NCI-H1092 treated with DMSO at 0.1 percent for 48 hours (cell line): ENCODE measurements around the gene POGLUT2.

Experiments
- DNase-seq: peaks from one replicate; lab custom pipeline; 2025; lab: John Stamatoyannopoulos, UW

Gene POGLUT2

DNA sequence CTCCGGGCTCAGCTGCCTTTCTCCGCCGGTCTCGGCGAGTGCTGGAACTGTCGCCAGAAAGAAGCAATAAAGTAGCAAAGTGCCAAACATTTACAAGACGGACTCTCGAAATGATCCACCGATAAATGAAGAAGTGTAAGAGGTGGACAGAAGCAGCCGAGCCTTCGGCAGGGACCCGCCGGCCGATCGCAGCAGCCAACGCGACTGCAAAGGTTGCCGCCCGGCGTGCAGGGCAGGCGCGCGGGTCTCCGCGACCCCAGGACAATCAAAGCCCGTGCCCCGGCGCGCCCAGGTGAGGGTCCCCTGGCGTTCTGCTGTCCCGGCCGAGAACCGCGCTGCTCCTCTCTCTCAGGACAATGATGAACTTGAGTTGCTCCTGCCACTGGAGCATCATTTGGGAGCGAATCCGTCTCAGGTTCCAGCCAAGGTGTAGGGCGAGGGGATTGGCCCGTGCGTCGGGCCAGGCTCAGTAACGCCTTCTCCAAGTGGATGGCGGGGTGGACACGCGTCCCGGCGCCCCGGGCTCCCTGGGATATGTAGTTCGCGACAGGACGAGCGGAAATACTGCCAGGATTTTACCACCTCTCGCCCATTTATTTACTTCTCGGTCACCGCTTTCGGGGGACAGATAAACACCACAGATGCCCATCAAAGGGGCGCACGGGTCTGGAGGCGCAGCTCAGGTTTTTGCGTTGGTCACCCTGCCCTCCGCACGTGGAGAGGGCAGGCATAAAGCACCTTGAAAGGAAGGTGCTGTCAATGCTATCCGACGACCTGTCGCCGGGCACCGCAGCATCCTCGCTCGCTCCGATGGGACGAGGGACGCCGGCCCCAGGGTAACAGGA, at the start of gene POGLUT2, which contains the start of gene BIVM:
POGLUT2 (minus strand) TSS at position 396 of the 845 bp plus-strand sequence; CDS start at position 90, 306 bp downstream.
BIVM (plus strand) TSS at position 539 of the 845 bp plus-strand sequence. CDS start 8,149 bp downstream, outside the sequence.
- DNase-seq, result peak; percentile 93

DNA sequence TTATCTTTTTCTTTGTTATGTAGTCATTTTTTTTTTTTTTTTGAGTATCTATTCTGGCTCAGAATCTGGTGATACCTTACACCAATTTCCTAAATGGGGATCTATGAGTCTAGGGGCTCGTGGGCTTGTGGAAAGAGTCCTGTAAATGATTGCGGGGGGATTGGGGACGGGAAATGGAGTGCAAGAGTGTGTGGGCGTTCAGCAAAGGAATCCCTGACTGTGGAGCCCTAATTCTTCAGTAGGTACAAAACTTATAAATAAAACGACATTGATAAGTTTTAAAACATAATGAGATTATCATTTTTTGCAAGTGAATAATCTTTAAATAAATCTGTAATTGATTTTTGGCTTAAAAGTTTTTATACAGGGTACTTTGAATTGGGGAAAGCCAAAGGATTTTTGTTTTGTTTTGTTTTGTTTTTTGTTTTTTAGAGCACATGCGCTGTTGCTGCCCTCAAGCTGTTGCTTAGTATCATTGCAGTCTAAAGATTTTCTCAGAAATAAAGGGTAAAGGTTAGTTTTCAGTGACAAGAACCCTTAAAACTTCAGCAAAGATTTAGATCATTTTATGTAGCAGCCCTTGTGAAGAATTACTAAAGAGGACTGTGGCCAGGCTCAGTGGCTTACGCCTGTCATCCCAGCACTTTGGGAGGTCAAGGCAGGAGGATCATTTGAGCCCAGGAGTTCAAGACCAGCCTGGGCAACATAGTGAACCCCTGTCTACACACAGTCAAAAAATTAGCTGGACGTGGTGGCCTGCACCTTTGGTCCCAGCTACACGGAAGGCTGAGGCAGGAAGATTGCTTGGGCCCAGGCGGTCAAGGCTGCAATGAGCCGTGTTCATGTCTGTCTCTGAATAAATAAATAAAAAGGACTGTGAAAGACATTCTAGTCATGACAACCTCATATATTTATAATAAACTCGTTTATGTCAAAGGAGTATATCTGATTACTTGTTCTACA, 48.8 kb upstream of the POGLUT2 start:
- peak; percentile 31 for DNase-seq

DNA sequence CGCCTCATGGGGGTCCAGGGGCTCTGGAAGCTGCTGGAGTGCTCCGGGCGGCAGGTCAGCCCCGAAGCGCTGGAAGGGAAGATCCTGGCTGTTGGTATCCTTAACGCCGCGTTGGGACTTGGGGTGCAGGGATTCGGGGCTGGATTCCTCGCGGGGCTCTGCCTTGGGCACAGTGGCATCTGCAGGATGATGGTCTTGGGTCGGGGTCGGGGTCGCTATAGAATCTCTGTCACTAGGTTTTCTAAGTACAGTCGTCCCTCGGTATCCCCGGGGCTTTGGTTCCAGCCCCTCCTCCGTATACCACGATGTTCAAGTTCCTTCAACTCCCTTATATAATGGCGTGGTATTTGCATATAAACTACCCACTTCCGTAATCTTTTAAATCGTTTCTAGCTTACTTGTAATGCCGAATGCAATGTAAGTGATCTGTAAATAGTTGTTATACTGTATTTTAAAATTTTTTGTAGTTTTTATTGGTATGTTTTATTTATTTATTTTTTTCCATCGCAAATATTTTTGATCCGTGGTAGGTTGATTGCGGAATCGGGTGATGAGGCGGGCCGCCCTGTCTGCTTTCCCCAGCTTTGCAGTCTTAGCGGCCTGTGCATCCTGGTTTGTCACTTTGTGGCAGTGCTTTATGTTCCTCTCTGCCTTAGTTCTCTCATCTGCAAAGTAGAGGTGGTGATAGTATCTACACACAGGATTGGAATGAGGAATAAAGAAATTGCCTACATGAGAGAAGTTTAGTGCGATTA, 47.7 kb upstream of the POGLUT2 start:
- DNase-seq, result peak; percentile 43

DNA sequence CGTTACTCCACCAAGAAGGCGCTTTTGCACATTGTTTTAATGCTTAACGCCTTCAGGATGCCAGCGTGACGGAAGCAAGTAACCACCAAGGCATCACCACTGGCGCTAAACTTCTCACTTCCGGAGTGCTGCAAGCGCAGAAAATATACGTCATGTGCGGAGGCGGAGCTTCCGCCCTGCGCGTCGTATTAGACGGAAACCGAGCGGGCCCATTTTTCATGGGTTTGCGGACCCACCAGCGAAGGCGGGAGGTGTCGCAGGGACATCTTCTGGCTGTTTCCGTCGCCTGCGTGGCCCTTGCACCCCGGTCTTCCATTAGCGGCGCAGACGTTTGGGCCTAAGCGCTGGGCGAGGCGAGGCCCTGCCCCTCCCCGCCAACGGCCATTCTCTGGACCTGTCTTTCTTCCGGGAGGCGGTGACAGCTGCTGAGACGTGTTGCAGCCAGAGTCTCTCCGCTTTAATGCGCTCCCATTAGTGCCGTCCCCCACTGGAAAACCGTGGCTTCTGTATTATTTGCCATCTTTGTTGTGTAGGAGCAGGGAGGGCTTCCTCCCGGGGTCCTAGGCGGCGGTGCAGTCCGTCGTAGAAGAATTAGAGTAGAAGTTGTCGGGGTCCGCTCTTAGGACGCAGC, 47.0 kb upstream of the POGLUT2 start, which contains the start of gene ERCC5:
ERCC5 (plus strand) TSS at position 403 of the 631 bp plus-strand sequence. CDS start 235 bp downstream, outside the sequence.
- DNase-seq, result peak; percentile 95

DNA sequence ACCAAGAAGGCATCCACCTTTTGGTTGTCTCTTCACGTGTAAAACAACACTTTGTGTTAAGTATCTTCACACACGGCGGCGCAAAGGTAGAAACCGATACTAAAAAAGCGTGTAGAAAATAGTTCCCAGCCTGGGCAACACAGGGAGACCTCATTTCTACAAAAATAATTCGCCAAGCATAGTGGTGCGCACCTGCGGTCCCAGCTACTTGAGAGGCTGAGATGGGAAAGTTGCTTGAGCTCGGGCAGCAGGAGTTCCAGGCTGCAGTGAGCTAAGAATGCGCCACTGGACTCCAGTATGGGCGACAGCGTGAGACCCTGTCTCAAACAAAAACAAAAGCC, 46.5 kb upstream of the POGLUT2 start:
- no peak for DNase-seq

DNA sequence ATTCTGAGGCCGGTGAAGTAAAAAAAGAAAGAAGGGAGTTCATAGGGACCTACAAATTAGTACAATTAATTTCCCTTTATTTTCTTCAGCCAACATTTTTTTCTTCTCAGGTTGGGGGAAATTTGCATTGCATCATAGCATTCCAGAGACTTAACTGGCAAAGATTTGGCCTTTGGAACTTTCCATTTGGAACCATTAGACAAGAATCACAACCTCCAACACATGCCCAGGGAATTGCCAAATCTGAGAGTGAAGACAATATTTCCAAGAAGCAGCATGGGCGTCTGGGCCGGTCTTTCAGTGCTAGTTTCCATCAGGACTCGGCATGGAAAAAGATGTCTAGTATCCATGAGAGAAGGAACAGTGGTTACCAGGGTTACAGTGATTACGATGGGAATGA, 40.7 kb upstream of the POGLUT2 start:
- no peak for DNase-seq

DNA sequence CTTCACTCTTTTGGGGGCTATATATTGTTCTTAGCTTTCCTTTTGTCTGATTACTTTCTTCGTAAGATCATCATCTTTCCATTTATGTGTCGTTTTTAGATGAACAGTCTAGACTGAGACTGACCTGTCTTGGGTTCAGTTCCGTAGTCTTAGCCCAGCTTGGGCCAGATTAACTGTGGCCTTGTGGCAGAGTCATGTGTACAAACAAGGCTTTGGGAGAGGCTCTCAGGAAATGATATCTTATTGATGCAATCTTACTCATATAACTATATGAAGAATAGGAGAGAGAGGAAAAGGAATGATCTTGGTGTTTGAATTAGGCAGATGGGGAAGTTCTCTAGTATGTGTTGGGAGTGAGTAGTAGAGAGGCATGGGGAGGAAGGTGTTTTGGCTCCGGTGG, 40.2 kb upstream of the POGLUT2 start:
- no peak for DNase-seq

DNA sequence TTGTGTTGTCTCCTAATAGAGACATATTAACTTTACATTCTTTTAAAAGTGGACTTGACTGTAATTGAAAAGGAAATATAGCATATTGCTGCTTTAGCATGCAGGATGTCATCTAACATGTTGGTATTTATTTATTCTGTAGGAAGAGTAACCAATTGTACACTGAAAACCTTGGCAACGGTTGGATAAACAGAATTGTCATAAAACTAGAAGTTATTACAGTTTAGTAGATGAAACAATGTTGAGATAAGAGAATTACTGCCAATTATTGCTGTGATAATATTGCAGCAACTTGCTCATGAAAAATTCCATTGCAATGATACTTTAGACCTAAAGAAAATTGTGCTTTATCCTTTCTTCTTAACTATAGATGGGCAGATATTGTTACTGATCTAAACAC, 39.5 kb upstream of the POGLUT2 start:
- no peak for DNase-seq

DNA sequence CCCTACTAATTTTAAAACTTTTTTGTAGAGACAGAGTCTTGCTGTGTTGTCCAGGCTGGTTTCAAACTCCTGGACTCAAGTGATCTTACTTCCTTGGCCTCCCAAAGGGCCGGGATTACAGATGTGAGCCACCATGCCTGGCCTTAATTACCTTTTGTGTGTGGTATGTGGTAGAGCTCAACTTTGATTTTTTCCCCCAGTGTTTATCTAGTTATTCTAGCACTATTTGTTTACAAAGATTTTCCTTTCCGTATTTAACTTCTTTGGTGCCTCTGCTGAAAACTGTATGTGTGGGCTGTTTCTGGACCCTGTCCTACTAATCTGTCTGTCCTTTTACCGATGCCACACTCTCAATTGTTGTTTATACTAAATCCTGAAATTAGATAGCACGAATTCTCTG, 37.7 kb upstream of the POGLUT2 start:
- no peak for DNase-seq

DNA sequence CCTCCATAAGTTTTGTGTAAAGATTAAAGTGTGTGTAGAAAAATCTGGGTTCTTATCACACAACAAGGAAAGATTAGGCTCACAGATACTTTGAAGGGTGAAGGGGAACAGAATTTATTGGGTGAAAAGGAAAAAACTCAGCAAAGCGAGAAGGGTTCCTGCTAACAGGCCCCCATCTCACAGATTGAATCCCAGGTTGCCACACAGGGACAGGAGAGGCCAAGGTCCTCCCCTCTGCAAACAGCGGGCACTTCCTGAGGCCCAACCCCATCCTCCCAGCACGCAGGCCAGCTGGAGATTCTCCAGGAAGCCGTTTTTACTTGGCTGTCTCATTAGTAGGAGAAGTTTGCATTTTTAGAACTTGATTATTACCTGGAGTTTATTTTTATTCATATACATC, 31.9 kb upstream of the POGLUT2 start:
- DNase-seq, result no peak

DNA sequence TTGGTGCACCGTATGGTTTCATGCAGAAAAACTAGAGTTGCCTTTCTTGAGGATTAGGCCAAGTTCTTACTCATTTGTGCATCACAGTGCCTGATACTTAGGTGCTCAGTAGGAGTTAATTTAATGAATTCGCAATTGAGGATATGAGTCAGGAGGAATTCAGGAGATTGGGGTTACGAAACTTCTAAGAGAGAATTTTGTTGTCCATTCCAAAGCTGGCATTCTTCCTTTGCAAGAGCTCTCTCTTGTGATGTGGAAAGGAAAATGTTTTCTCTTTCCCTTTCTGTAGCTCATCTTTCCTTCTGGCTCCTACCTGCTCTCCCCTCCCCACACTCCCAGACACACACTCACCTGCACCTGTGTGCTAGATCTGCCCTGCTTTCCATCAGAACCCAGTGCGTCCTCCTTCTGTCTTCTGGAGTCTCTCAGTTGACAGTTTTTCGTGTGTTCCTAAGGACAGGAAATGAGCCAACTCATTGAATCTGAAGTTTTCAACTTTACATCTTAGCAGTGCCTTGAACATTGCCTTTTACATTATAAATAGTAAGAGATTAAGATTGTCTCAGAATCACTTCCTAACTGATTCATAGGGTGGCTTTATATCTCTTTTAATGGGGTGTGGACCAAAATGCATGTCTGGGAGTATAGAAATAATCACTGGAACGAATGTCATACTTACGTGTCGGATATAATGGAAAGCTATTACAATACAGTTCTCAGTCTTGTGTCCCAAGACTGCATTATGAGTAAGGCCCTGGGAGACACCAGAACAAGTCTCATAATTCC, 27.3 kb upstream of the POGLUT2 start:
- DNase-seq, result no peak

DNA sequence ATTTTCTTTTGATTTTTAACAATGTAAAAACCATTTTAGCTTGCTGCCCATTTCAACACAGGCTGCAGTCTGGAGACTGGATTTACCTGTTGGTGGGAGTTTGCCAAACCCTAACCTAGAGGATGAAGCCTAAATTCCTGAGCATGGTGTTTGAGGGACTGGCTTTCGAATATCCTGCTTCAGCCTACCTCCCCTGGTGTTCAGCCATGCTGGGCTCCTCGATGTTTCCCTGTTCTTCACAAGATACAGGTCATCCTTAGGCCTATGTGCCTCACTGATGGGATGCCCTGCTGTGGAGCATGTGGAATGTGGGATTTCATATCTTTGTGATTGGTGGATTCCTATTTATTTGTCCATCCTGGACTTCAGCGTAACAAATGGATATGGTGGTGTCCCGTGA, 26.6 kb upstream of the POGLUT2 start:
- DNase-seq, result no peak

DNA sequence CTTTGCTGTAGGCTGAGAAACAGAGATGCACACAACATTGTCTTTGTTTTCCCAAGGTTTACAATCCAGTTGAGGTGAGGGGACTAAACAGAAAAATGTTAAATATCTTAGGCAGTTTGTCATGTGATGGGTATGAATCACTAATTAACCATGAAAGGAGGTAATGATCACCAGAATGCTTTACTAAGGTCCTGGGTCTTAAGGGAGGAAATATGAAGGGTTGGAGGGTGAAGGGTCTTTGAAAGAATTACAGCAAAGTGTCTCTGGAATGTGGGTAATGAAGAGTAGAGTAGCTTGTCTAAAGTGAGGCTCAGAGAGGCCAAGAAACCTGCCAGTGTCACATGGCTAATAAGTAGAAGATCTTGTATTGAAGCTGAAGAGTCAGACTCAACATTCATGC, 19.1 kb upstream of the POGLUT2 start:
- DNase-seq, result no peak

DNA sequence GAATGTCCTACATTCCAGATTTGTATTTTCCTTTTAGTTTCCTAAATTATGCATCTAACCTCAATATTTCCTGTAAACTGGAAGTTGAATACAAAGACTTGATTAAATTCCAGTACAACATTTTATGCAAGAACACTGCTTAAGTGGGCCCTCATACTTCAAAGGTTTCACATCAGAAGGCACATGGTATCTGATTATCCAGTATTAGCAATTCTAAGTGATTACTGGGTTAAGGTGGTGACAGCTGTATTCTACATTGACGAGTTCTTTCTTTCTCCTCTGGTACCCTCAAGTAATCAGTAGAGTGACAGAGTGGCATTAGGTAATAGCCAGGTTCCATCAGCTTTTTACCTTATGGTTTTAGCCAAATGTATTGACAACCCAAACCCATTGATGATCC, 18.5 kb upstream of the POGLUT2 start:
- no peak for DNase-seq

DNA sequence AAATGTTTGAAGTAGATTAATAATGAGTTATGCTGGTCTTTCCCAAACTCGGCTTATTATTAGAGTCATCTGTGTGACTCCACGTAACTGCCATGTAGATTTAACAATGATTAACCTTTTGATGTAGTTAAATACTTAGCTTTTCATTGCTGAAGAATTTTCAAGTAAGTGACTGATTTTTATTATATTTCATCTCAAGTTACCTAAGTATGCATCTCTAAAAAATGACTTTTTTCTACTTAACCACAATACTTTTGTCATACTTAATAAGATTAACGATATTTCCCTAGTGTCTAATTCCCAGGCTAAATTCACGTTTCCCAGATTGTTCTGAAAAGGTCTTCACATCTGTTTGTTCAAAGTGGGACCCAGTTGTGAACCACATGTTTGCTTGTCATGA, 17.9 kb upstream of the POGLUT2 start:
- DNase-seq, result no peak

DNA sequence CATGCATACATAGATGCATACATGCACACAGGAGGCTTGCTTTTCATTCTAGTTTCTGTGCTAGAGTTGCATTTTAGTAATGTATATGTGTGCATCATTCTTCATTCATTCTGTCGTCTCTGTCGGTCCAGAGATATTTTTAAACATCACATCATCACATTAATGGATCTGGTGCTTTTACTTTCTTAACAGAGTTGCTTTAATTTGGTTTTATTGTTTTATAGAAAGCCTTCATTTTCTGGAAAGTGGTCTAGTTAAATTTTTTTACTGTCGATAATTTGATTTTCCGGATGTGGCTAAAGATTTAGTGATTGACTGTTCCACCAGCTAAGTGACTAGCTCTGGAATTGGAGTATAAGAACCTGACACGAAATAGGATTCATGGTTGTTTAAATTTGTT, 17.0 kb upstream of the POGLUT2 start:
- DNase-seq, result no peak

DNA sequence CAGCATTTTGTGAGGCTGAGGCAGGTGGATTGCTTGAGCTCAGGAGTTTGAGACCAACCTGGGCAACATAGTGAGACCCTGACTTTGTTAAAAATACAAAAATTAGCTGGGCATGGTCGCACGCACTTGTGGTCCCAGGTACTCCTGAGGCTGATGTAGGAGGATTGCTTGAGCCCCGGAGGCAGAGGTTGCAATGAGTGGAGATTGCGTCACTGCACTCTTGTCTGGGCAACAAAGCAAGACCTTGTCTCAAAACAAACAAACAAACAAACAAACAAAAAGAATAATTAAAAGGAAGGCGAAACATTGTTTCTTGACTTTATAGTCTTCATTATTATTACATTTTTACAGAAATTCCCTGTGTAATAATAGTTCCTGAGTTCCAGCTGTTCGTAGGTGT, 16.0 kb upstream of the POGLUT2 start:
- no peak for DNase-seq

DNA sequence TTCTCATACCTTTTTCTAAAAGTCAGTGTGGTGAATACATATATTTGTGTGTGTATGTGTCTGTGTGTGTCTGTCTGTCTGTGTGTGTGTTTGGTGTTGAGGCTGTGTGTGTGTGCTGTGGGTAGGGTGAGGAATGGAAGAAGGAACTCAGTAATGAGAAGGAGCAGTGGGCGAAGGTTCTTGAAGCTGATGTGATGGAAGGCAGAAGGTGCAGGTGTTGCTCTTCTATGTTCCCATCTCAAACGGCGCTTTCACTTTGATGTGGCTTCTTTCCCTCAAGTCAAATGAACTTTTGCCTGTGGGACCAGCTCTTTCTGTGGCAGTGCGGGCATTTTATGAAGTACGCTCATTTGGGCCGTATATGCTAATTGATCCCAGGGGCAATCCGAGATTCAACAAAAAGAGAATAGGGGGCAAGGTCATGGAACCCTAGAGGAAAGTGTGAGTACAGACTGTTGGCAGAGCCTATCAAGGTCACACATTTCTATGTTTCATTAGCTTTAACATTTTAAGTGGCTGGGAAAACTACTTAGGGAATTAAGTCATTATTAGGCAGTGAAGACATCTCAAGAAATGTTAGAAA, 15.3 kb upstream of the POGLUT2 start:
- no peak for DNase-seq

DNA sequence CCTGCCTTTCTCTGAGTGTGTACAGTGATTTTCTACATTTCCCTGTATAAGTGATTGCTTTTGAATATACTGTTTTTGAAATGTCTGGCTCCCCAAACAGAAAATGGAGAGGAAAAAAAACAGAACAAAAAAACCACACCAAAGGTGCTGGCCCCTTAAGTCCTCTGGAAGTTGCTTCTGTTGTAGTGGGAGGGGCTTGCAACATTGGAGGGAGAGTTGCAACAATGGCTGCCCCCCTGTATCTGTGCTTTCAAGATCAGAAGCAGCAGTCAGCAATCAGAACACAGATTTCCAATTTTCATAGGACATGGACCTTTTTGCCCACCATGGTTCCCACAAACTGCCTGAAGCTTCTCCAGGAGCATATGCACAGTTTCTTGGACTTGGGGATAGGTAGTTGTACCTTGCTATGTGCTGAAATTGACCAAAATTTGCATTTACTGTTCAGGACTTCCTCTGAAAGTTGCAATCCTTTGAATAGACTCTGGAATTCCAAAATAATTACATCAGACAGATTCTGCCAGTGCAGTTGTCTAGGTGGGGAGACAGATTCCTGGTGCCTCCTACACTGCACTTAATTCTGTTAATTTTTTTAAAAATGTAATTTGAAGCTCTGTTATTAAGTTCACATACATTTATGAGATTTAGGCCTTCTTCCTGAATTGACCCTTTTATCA, 14.0 kb upstream of the POGLUT2 start:
- no peak for DNase-seq

DNA sequence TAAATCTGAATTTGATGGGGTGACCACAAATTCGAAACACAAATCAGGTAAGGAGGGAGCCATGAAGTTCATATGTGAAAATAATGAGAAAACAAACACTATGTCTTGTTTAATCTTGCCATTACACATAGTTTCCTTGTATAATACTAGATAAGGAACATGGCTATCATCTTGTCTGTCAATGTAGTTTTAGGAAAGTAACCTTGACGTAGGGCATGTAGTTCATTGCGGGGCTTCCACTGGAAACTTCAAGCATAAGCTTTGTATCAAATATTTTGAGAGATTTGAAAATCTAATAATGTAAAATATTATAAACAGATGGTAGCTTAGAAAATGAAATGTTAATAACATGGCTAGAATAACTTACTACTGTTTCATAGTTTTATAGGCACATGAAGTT, 8.9 kb upstream of the POGLUT2 start:
- DNase-seq, result no peak
